GM21723 (cell line): Measurements from ENCODE around the gene SEMA7A.

Source experiments
- ATAC-seq: cut with Tn5 transposase; IDR thresholded peaks from one replicate; pipeline ENCODE4 v1.9.1; 2021; ENCODE audit warnings: mild to moderate bottlenecking, moderate library complexity; ENCODE audit not compliant: unreplicated experiment

SEMA7A gene

GRCh38 chr15:74402873-74403587 lies 30.7 kb downstream of the SEMA7A start:
- ATAC-seq = peak; percentile 36

- ATAC-seq = no peak
Measured at GRCh38 chr15:74402337-74402841, 31.4 kb downstream of the SEMA7A start.

- no peak for ATAC-seq
Measured at GRCh38 chr15:74400915-74401757, 32.6 kb downstream of the SEMA7A start.

- no peak for ATAC-seq
Measured at GRCh38 chr15:74400313-74400860, 33.4 kb downstream of the SEMA7A start.

GRCh38 chr15:74399511-74400312 lies 34.0 kb downstream of the SEMA7A start:
- no peak for ATAC-seq

GRCh38 chr15:74399100-74399499 lies 34.7 kb downstream of the SEMA7A start:
- no peak for ATAC-seq

- ATAC-seq = no peak
Measured at GRCh38 chr15:74398183-74398582, 35.6 kb downstream of the SEMA7A start.

GRCh38 chr15:74397239-74398068 lies 36.3 kb downstream of the SEMA7A start:
- ATAC-seq = no peak

- peak; percentile 37 for ATAC-seq
Measured at GRCh38 chr15:74396445-74397238, 37.1 kb downstream of the SEMA7A start.

GRCh38 chr15:74396146-74396438 lies 37.7 kb downstream of the SEMA7A start:
- peak; percentile 1 for ATAC-seq

- no peak for ATAC-seq
Measured at GRCh38 chr15:74395319-74396145, 38.2 kb downstream of the SEMA7A start.

- ATAC-seq = no peak
Measured at GRCh38 chr15:74394090-74394846, 39.5 kb downstream of the SEMA7A start.

- ATAC-seq = no peak
Measured at GRCh38 chr15:74393423-74393822, 40.3 kb downstream of the SEMA7A start.

GRCh38 chr15:74392902-74393301 lies 40.9 kb downstream of the SEMA7A start:
- no peak for ATAC-seq

- ATAC-seq = no peak
Measured at GRCh38 chr15:74392451-74392830, 41.3 kb downstream of the SEMA7A start.

GRCh38 chr15:74391582-74392450 lies 41.9 kb downstream of the SEMA7A start:
- no peak for ATAC-seq
